Measurements from ENCODE around the gene NELL2. TPM values are rescaled to one million over a fixed set of nuclear protein-coding genes. Genes with fewer than 3 reads are reported as not detected.

NELL2 gene
- total RNA-seq, 1 donor from 2014 or later: 0.20 TPM

DNA sequence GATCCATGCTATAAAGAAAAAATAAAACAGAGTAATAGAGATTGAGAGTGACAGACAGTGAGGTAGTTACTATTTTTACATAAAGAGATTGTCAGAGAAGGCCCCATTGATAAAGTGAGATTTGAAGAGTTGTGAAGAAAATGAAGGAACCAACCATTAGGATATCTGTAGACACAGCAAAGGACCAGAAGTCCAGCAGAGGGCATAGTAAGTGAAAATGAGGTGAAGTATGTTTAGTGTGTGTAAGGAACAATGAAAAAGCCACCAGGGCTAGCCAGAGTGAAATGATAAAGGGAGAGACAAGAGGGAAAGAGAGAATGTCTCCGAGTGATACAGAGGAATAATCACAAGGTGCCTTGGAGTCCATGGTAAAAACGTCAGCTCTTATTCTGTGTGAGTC lies 411.0 kb downstream of the NELL2 start:
- DNase-seq (ENCODE audit: low read depth): peak; percentile 3

DNA sequence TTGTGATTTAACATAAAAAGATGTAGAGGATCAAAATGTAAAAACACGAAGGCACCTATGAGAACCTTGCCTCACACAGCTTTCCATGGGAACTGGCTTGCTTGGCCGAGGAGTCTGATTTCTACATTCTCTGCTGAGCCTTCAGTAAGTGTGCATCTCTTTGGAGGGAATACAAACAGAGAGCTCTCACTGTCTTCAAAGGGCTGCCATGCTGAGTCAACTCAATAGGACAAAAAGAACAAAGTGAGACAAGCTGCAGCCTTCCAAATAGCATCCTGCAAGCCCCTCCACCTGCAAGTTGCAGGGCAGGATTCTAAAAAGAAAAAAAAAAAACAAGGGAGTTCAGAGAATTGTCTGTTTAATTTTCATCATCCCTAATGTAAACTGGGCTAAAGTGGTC lies 411.9 kb downstream of the NELL2 start:
- no peak for DNase-seq (ENCODE audit: low read depth)

DNA sequence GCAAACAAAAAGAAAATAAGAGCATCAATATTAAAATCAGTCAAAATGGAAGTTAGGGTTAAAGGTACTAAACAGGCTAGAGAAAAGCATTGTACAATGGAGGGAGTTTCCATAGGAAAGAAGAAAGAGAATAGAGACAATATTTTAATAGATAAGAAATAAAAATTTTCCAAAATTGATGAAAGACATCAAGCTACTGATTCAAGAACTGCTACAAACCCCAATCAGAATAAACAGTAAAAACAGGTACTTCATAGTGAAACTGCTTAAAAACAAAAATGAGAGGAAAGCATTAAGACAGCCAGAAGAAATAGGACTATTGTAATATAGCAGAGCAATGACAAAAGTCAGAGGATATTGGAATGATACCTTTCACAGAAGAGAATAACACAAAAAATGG lies 413.4 kb downstream of the NELL2 start:
- no peak for DNase-seq (ENCODE audit: low read depth)

DNA sequence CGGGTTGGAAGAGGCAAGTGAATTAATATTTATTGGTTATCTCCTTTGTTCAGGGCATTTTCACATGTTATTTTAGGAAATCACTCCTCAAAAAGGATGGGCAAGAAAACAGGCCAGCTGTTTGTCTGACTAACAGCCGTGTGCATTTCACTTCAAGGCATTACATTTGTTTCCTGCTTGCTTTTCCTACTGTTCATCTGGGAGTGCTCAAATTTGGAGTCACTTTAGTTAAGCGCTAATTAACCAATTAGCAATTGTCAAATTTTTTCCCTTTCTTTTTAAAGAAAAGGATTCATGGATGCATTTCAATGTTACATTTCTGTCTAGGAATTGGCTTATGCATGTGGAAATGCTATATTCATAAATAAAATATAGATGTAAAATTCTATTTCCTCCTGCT lies 415.9 kb downstream of the NELL2 start:
- DNase-seq (ENCODE audit: low read depth): no peak

DNA sequence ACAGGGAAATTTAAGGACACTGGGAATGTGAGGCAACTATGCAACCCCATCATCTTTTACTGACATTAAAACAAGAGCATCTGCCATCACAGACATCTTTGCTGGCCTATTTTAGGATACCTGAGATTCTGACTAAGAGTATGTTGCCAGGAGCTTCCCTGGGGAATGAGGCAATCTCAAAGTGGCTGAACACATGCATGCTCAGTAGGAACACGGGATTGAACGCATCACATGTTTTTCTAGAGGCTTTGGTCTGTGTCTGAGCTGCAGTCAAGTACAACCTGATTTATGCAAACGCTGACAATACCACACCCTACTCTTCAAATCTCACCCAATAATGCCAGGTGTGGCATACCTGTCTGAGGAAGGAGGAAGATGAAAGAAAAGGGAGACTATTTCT lies 416.5 kb downstream of the NELL2 start:
- no peak for DNase-seq (ENCODE audit: low read depth)

Other genes with a start within 250 kb of the NELL2 start
- not detected in 2 replicates for gene DBX2, start 174.8 kb upstream of the NELL2 start, total RNA-seq